DMS 273 treated with DMSO at 0.1 percent for 48 hours (cell line): Measurements from ENCODE around the gene PTPRG.
A peak's percentile ranks its signal among the peaks of the same experiment; 100 is the strongest.
"Not testable (repeated sequence)": the region's sequence is repeated elsewhere in the genome, so short reads cannot be mapped to it uniquely, and the experiment has no call there.

Experiments used
- DNase-seq: peaks from one replicate; lab custom pipeline; 2025; lab: John Stamatoyannopoulos, UW

PTPRG gene

GRCh38 chr3:61687206-61687605 is 125.8 kb downstream of the PTPRG start:
- no peak for DNase-seq

- DNase-seq, result no peak
Measured at GRCh38 chr3:61687663-61688306, 126.4 kb downstream of the PTPRG start.

GRCh38 chr3:61688307-61688984 is 127.1 kb downstream of the PTPRG start:
- no peak for DNase-seq

GRCh38 chr3:61690016-61690415 is 128.6 kb downstream of the PTPRG start:
- DNase-seq, result no peak

GRCh38 chr3:61691466-61691865 is 130.1 kb downstream of the PTPRG start:
- DNase-seq, result no peak

- DNase-seq, result no peak
Measured at GRCh38 chr3:61697301-61697700, 135.9 kb downstream of the PTPRG start.

- DNase-seq, result not testable (repeated sequence)
Measured at GRCh38 chr3:61698278-61699072, 137.1 kb downstream of the PTPRG start.

GRCh38 chr3:61699622-61700021 is 138.3 kb downstream of the PTPRG start:
- no peak for DNase-seq

GRCh38 chr3:61701011-61701410 is 139.6 kb downstream of the PTPRG start:
- DNase-seq, result peak; percentile 44

- DNase-seq, result no peak
Measured at GRCh38 chr3:61702453-61702852, 141.1 kb downstream of the PTPRG start.

- no peak for DNase-seq
Measured at GRCh38 chr3:61704807-61705206, 143.4 kb downstream of the PTPRG start.

GRCh38 chr3:61707492-61707891 is 146.1 kb downstream of the PTPRG start:
- DNase-seq, result no peak

- not testable (repeated sequence) for DNase-seq
Measured at GRCh38 chr3:61710920-61711319, 149.5 kb downstream of the PTPRG start.

- DNase-seq, result no peak
Measured at GRCh38 chr3:61714225-61714624, 152.9 kb downstream of the PTPRG start.

GRCh38 chr3:61715886-61716527 is 154.6 kb downstream of the PTPRG start:
- no peak for DNase-seq

- DNase-seq, result not testable (repeated sequence)
Measured at GRCh38 chr3:61716693-61717092, 155.3 kb downstream of the PTPRG start.

- DNase-seq, result no peak
Measured at GRCh38 chr3:61718565-61718964, 157.2 kb downstream of the PTPRG start.

- no peak for DNase-seq
Measured at GRCh38 chr3:61719278-61719977, 158.1 kb downstream of the PTPRG start.

GRCh38 chr3:61723038-61723437 is 161.7 kb downstream of the PTPRG start:
- no peak for DNase-seq

- no peak for DNase-seq
Measured at GRCh38 chr3:61724183-61724582, 162.8 kb downstream of the PTPRG start.

- no peak for DNase-seq
Measured at GRCh38 chr3:61724801-61725200, 163.4 kb downstream of the PTPRG start.

- no peak for DNase-seq
Measured at GRCh38 chr3:61725851-61726333, 164.5 kb downstream of the PTPRG start.
